Vagina (tissue), 2 donors: ENCODE results near the gene PDGFC.
"Not testable (repeated sequence)": the region's sequence is repeated elsewhere in the genome, so short reads cannot be mapped to it uniquely, and the experiment has no call there.

Experiments
- POLR2A ChIP-seq, 2 donors: fragments of 450-650 bp; IDR thresholded peaks; one replicate each; pipeline ENCODE4 v1.6.1; 2017; ENCODE audit warnings: antibody characterized with exemption in 2 of 2, mild to moderate bottlenecking in 2 of 2, moderate library complexity in 2 of 2
- TF ChIP-seq, protein P1 (sequence below), 3 experiments: fragments of 450-650 bp in 2 of 3; fragments of 200-600 bp in 1 of 3; sonication (generic) in 1 of 3; IDR thresholded peaks; one replicate each; pipeline ENCODE4 v1.5.1; 2017 to 2019; ENCODE audit warnings: antibody characterized with exemption in 3 of 3, mild to moderate bottlenecking in 2 of 3, moderate library complexity in 2 of 3

DNA sequence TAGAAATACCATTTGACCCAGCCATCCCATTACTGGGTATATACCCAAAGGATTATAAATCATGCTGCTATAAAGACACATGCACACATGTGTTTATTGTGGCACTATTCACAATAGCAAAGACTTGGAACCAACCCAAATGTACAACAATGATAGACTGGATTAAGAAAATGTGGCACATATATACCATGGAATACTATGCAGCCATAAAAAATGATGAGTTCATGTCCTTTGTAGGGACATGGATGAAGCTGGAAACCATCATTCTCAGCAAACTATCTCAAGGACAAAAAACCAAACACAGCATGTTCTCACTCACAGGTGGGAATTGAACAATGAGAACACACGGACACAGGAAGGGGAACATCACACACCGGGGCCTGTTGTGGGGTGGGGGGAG lies 39.2 kb downstream of the PDGFC start:
- TF ChIP-seq, protein P1, sequence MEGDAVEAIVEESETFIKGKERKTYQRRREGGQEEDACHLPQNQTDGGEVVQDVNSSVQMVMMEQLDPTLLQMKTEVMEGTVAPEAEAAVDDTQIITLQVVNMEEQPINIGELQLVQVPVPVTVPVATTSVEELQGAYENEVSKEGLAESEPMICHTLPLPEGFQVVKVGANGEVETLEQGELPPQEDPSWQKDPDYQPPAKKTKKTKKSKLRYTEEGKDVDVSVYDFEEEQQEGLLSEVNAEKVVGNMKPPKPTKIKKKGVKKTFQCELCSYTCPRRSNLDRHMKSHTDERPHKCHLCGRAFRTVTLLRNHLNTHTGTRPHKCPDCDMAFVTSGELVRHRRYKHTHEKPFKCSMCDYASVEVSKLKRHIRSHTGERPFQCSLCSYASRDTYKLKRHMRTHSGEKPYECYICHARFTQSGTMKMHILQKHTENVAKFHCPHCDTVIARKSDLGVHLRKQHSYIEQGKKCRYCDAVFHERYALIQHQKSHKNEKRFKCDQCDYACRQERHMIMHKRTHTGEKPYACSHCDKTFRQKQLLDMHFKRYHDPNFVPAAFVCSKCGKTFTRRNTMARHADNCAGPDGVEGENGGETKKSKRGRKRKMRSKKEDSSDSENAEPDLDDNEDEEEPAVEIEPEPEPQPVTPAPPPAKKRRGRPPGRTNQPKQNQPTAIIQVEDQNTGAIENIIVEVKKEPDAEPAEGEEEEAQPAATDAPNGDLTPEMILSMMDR (IDR thresholded peaks at IDR 0.05): not testable (repeated sequence)
- TF ChIP-seq POLR2A (IDR thresholded peaks at IDR 0.05): not testable (repeated sequence)
